SK-N-MC (cell line): Measurements from ENCODE around the gene RTN4.
"Not testable (repeated sequence)": the region's sequence is repeated elsewhere in the genome, so short reads cannot be mapped to it uniquely, and the experiment has no call there.

Experiments used
- DNase-seq: peaks from one replicate; pipeline ENCODE4 v3.0.0-alpha.2; 2011; ENCODE audit warnings: low read depth, low spot score
- H3K27ac ChIP-seq: fragments of 200-600 bp; sonication (generic); 2 replicates; pipeline ENCODE4 v1.5.1; 2016; ENCODE audit warnings: mixed run types
- H3K36me3 ChIP-seq: fragments of 200-600 bp; sonication (generic); 2 replicates; pipeline ENCODE4 v1.6.1; 2017; ENCODE audit warnings: antibody characterized with exemption, low read length, mixed read lengths; ENCODE audit not compliant: insufficient read depth
- H3K4me3 ChIP-seq: fragments of 200-600 bp; sonication (generic); 2 replicates; pipeline ENCODE4 v1.5.1; 2016
- H3K9ac ChIP-seq: fragments of 200-600 bp; sonication (generic); 2 replicates; pipeline ENCODE4 v1.8.0; 2017; ENCODE audit warnings: mixed run types, mixed read lengths; ENCODE audit not compliant: insufficient read length
- H3K9me3 ChIP-seq: fragments of 200-600 bp; sonication (generic); 2 replicates; pipeline ENCODE4 v1.6.1; 2017; ENCODE audit warnings: low read depth, mild to moderate bottlenecking, antibody characterized with exemption, low read length, moderate library complexity, mixed read lengths
- EZH2 ChIP-seq: fragments of 200-600 bp; sonication (generic); IDR thresholded peaks from one replicate; pipeline ENCODE4 v1.6.1; 2017; ENCODE audit warnings: antibody characterized with exemption
- FOXP2 ChIP-seq: optimal IDR thresholded peaks from 2 replicates; pipeline ENCODE3; 2011; ENCODE audit warnings: mild to moderate bottlenecking, moderate library complexity; ENCODE audit not compliant: insufficient read depth; ENCODE audit errors: extremely low read length, control extremely low read depth
- POLR2AphosphoS5 ChIP-seq: IDR thresholded peaks from 2 replicates; pipeline ENCODE4 v1.6.1; 2012; ENCODE audit warnings: mild to moderate bottlenecking, low read depth, low read length, borderline replicate concordance

The RTN4 gene

GRCh38 chr2:55000341-55000740, 49.9 kb downstream of the RTN4 start:
- H3K9me3 ChIP-seq, result no peaks in the 10 kb centered on the region
- H3K4me3 ChIP-seq, result no peak overlapping the region
- TF ChIP-seq FOXP2 (no peak), EZH2 (no peak), POLR2AphosphoS5 (no peak)
- no peak for DNase-seq
- H3K27ac ChIP-seq, result no peak overlapping the region
- no peak overlapping the region for H3K9ac ChIP-seq
- H3K36me3 ChIP-seq, result 0 out of 2 replicates have a peak, but pooled peaks cover 5% of the 10 kb centered on the region

- H3K27ac ChIP-seq, result no peak overlapping the region
These were observed 51.1 kb downstream of the RTN4 start for GRCh38 chr2:54999182-54999581.

GRCh38 chr2:54997826-54998225, 52.4 kb downstream of the RTN4 start:
- Histone ChIP-seq H3K9me3 (no peaks in the 10 kb centered on the region), H3K4me3 (no peak overlapping the region), H3K27ac (no peak overlapping the region), H3K9ac (no peak overlapping the region), H3K36me3 (0 out of 2 replicates have a peak, but pooled peaks cover 5% of the 10 kb centered on the region)
- TF ChIP-seq FOXP2 (no peak), EZH2 (no peak), POLR2AphosphoS5 (no peak)
- DNase-seq, result no peak

More at GRCh38 chr2:54999182-54999581, 51.1 kb downstream of the RTN4 start:
- Histone ChIP-seq H3K9me3 (no peaks in the 10 kb centered on the region), H3K4me3 (peak overlapping the region; percentile 27; the same call in 1 of the 2 replicates), H3K36me3 (0 out of 2 replicates have a peak, but pooled peaks cover 5% of the 10 kb centered on the region), H3K9ac (no peak overlapping the region)
- no peak for DNase-seq
- no peak for TF ChIP-seq EZH2
- no peak for TF ChIP-seq POLR2AphosphoS5
- no peak for TF ChIP-seq FOXP2

- TF ChIP-seq FOXP2, result no peak
- TF ChIP-seq EZH2, result no peak
- TF ChIP-seq POLR2AphosphoS5, result no peak
These were observed 54.7 kb downstream of the RTN4 start for GRCh38 chr2:54995553-54995952.

GRCh38 chr2:54990694-54991093, 59.6 kb downstream of the RTN4 start:
- H3K9ac ChIP-seq, H3K4me3 ChIP-seq, H3K27ac ChIP-seq, H3K9me3 ChIP-seq, DNase-seq: not testable (repeated sequence)
- peaks cover 19% of the 10 kb centered on the region for H3K36me3 ChIP-seq

More at GRCh38 chr2:54995553-54995952, 54.7 kb downstream of the RTN4 start:
- Histone ChIP-seq H3K36me3 (0 out of 2 replicates have a peak, but pooled peaks cover 5% of the 10 kb centered on the region), H3K4me3 (no peak overlapping the region), H3K9me3 (no peaks in the 10 kb centered on the region), H3K27ac (no peak overlapping the region), H3K9ac (no peak overlapping the region)
- DNase-seq, result no peak

- Histone ChIP-seq H3K27ac (no peak overlapping the region), H3K4me3 (no peak overlapping the region), H3K9ac (no peak overlapping the region), H3K9me3 (no peaks in the 10 kb centered on the region), H3K36me3 (peaks cover 33% of the 10 kb centered on the region)
- TF ChIP-seq EZH2 (no peak), POLR2AphosphoS5 (no peak)
- no peak for DNase-seq
These were observed 61.6 kb downstream of the RTN4 start for GRCh38 chr2:54988612-54989011.

GRCh38 chr2:54986264-54986663, 64.0 kb downstream of the RTN4 start:
- no peak overlapping the region for H3K4me3 ChIP-seq
- H3K36me3 ChIP-seq, result peaks cover 49% of the 10 kb centered on the region
- no peaks in the 10 kb centered on the region for H3K9me3 ChIP-seq
- no peak for DNase-seq
- no peak for TF ChIP-seq FOXP2
- H3K9ac ChIP-seq, result no peak overlapping the region
- no peak overlapping the region for H3K27ac ChIP-seq

GRCh38 chr2:54984476-54984875, 65.8 kb downstream of the RTN4 start:
- Histone ChIP-seq H3K9ac (no peak overlapping the region), H3K9me3 (no peaks in the 10 kb centered on the region), H3K27ac (no peak overlapping the region), H3K4me3 (no peak overlapping the region), H3K36me3 (peaks cover 59% of the 10 kb centered on the region)
- TF ChIP-seq POLR2AphosphoS5, result no peak
- no peak for TF ChIP-seq EZH2
- no peak for TF ChIP-seq FOXP2
- DNase-seq, result no peak

GRCh38 chr2:54983345-54984220, 66.7 kb downstream of the RTN4 start:
- Histone ChIP-seq H3K27ac (no peak overlapping the region), H3K36me3 (peaks cover 63% of the 10 kb centered on the region), H3K4me3 (no peak overlapping the region), H3K9me3 (no peaks in the 10 kb centered on the region), H3K9ac (no peak overlapping the region)
- DNase-seq, result no peak
- TF ChIP-seq FOXP2 (no peak), EZH2 (no peak), POLR2AphosphoS5 (no peak)

GRCh38 chr2:54981385-54981784, 68.9 kb downstream of the RTN4 start:
- peaks cover 70% of the 10 kb centered on the region for H3K36me3 ChIP-seq
- no peak for DNase-seq
- H3K9me3 ChIP-seq, result no peaks in the 10 kb centered on the region
- no peak overlapping the region for H3K9ac ChIP-seq
- H3K4me3 ChIP-seq, result no peak overlapping the region
- TF ChIP-seq EZH2 (no peak), POLR2AphosphoS5 (no peak), FOXP2 (no peak)
- peak overlapping the region; percentile 5; the same call in 1 of the 2 replicates for H3K27ac ChIP-seq
